GM19239 (cell line): ENCODE data around the gene PPARGC1A.

ENCODE experiments used
- DNase-seq: peaks from one replicate; pipeline ENCODE4 v3.0.0; 2011; ENCODE audit warnings: low spot score; ENCODE audit not compliant: insufficient read length
- FAIRE-seq: peaks from 2 replicates; lab custom pipeline; 2011; peaks lifted over from hg19 to GRCh38; lab: Jason Lieb, UNC

Gene PPARGC1A, protein sequence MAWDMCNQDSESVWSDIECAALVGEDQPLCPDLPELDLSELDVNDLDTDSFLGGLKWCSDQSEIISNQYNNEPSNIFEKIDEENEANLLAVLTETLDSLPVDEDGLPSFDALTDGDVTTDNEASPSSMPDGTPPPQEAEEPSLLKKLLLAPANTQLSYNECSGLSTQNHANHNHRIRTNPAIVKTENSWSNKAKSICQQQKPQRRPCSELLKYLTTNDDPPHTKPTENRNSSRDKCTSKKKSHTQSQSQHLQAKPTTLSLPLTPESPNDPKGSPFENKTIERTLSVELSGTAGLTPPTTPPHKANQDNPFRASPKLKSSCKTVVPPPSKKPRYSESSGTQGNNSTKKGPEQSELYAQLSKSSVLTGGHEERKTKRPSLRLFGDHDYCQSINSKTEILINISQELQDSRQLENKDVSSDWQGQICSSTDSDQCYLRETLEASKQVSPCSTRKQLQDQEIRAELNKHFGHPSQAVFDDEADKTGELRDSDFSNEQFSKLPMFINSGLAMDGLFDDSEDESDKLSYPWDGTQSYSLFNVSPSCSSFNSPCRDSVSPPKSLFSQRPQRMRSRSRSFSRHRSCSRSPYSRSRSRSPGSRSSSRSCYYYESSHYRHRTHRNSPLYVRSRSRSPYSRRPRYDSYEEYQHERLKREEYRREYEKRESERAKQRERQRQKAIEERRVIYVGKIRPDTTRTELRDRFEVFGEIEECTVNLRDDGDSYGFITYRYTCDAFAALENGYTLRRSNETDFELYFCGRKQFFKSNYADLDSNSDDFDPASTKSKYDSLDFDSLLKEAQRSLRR

DNA sequence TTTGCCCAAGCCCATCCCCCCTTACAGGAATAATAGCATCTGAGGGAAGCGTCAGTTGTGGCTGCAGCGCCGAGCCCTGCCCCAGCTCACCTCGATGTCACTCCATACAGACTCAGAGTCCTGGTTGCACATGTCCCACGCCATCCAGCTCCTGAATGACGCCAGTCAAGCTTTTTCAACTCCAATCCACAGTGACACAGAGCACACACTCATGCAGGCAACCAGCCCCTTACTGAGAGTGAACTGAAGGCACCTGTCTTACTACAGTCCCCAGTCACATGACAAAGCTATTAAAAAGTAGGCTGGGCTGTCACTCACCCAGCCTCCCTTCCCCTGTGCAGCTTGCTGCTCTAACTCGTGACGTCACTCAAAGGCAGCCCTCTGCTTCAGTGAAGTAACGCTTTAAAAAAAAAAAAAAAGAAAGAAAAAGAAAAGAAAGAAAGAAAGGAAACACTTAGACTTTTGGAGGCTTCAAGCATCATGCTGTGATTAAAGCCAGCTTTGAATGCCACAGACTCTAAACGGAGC is at the start of gene PPARGC1A:
Gene PPARGC1A, minus strand, starts transcription at position 234 of the 528 bp plus-strand sequence. Its CDS starts 90 bp downstream, at position 144.
- DNase-seq (no peak), FAIRE-seq (no peak)

DNA sequence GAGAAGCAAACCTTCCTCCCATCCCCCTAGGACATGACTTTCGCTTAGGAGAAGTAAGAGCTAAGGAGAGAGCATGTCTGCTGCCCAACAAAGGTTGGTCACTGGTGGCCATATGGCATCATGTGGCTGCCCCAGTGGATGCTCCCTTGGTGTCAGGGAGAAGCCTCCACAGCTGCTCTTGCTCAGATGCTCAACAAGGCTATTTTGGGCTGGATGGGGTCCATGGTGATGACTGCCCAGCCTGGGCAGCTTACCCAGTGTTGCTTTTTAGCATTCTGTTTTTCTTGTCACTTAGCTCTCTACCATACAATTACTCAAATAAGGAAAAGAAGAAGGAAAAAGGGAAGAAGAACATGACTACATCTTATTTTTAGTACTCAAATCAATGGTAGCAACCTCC is 48.9 kb upstream of the PPARGC1A start:
- FAIRE-seq (no peak), DNase-seq (no peak)

DNA sequence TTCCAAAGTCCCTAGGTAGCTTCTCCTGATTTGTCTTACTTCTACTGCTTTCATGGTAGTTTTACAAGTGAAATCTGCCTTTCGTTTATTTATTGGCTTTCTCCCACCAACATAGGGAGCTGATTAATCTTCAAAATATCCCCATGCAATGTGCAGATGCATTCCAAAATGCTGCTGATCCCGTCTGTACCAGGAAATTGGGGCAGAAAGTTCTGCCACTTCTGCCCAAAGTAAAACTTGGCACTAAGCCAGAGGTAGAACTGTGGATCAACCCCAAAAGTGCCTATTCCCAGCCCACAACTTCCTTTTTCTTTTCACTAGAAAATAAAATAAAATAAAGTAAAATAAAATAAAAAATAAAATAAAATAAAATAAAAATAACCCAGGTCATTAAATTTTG is 47.3 kb upstream of the PPARGC1A start:
- no peak for DNase-seq
- FAIRE-seq, result no peak

DNA sequence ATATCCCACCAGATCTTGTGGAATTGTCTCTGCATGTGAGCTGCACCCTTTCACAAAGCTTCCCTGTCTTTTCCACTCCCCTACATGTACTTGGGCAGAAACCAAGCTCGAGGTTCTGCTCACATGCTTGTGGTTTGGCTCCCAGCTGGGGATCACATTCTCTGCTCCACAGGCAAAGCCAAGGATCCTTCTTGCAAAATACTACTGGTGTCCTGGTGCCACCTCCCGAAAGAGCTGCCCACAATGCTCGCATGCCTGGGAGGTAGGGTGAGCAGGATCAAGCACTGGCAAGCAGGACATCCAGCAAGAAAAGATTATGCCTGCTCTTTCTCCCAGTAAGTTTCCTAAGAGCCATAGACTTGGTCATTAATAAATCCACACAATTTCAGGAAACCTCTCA is 45.1 kb upstream of the PPARGC1A start:
- DNase-seq, result no peak
- FAIRE-seq, result no peak

DNA sequence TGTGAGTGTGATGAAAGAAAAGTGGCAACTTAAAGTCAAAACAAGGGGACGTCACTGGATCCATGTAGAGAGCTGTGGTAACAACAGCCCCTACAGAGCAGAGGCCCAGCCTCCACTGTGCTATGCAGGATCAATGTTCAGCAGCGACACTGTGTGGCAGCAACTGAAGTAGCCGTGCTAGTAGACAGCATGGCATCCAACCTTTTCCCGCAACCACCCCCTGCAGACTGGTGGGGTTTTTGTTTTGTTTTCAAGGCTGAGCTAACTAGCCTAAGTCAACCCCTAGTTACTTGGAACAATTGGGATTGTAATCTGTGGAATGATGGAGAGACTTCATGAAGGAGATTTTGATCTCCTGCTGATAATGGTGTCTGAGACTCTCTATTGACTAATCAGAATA is 44.4 kb upstream of the PPARGC1A start:
- no peak for FAIRE-seq

DNA sequence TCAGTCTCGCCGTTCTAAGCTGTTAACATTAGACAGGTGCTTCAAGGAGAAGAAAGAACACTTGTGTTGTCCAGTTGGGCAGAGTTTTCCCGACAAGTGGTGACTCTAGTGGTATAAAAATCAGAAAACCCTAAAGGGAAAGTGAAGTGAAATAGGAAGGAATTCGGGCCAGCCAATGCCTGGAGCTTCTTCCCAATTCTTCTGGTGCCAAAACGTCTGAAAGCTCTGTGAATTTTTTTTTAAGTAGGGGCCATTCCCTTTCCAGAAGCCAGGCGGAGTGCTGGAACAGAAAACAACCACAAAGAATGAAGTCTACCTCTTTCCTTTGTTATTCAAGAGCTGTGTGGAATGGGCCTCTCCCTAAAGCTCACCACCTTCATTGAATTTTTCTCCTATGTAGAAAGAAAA is 43.1 kb upstream of the PPARGC1A start:
- FAIRE-seq (no peak), DNase-seq (no peak)

More for the DNA sequence above, 44.4 kb upstream of the PPARGC1A start:
- no peak for DNase-seq

DNA sequence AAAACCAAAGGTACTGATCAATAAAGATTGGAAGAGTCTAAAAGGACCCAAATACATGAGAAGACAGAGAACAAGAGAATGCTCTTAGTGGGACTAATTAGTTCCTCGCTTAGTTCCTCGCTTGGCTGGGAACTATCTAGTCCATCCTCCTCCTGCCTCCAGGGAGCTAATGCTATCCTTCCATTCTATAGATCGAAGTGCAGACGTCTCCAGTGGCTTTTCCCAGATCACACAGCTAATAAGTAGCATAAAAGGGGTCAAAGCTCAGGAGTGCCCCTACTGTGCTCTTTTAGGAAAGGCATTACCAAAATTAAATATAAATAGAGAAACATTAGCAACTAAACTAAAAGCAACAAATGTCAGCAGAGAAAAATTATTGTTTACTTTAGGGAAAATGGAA is 42.3 kb upstream of the PPARGC1A start:
- FAIRE-seq, result no peak
- no peak for DNase-seq

DNA sequence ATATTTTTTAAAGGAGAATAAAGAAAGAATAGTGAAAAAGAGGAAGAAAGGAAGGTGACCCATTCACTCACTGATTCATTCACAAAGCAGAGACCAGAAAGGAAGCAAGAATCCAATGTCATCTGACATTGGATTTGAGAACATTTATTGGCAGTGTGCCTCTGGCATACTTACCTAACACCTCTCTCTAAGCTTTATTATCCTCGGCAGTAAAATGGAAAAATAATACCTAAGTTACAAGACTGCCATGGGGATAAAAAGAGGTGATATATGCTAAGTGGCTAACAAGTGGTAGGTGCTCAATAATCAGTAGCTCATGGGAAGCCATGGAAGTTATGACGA is 41.6 kb upstream of the PPARGC1A start:
- DNase-seq (no peak), FAIRE-seq (no peak)

DNA sequence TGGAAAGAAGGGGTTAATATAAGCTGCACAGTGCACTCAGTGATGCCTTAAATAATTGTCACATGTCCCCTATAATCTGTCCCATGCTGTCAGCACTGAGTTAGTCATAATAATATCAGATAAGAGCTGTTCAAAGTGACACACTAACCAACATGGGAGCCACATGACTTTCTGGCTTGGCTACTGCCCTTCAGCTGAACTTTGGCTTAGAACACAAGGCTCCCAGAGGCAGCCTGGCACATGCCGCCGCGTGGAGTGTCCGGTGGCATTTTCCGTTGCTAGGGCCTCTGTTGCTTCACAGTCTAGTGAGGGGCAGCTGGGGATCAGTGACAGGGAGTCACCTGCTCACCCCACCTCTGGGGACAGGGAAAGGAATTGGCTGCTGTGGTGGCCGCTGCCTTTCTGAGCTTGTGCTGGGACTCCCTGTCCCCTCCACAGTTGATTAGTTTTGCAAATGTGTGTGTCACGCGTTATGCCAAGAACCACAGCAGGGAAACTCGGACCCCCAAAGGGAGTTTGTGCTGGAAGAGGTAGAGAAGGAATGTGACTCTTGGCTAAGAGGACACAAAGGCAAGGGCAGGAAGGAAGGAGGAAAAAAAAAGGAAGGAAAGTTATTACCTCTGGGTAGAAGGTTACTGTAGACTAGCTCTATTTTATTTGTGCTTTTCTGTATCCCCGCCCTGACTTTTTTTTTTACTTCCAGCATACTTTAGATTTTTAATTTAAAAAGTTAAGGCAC is 41.1 kb upstream of the PPARGC1A start:
- FAIRE-seq, result no peak
- DNase-seq, result no peak

DNA sequence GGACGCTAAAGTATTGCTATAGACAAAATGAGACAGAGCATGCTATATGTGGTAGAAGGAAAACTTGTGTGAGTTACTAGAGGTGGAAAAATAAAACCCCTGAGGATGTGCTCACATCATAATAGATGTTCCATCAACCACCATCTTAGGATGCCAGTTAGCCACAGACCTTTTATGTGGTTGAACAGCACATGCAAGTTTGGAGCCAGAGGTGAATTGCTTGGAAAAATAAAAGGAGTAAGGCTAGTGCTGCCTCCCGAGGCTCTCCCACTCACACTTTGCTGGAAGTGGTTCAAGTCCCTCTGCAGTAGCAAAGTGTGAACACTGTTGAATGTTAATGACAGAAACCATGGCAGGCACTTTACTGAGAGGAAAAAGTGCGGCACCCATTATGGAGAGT is 39.4 kb upstream of the PPARGC1A start:
- FAIRE-seq (no peak), DNase-seq (no peak)

DNA sequence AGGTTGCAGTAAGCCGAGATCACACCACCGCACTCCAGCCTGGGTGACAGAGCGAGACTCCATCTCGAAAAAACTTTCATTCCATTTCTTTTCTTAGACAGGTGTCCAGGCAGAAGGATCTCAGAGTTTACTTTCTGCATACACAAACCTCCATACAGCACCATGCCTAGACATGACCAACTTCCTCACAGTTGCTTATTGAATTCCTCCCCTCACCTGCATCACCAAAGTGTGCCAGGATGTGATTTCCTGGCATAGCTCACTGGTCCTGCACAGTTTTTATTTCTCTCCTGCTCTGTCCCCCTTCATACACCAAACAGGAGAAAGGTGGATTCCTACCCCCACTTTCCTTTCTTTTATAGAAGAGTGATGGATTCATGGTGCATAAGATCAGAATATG is 34.7 kb upstream of the PPARGC1A start:
- no peak for FAIRE-seq
- no peak for DNase-seq

DNA sequence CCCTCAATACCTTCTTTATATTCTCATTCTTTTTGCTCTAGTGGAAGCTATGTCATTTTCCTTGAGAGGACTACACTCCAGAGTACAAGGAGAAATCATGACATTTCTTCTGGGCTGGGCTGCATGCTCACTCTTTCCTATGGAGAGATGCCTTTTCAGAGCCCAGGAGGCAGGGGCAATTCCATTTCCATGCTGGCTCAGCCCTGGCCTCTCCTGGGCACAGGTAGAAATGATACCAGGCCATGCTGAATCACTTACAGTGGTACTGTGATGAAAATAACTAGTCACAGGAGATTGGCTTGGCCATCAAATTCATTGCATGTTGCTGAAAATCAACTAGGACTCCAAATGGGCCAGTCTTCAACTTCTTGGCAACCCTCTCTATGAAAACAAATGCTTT is 34.0 kb upstream of the PPARGC1A start:
- no peak for FAIRE-seq
- DNase-seq, result no peak

DNA sequence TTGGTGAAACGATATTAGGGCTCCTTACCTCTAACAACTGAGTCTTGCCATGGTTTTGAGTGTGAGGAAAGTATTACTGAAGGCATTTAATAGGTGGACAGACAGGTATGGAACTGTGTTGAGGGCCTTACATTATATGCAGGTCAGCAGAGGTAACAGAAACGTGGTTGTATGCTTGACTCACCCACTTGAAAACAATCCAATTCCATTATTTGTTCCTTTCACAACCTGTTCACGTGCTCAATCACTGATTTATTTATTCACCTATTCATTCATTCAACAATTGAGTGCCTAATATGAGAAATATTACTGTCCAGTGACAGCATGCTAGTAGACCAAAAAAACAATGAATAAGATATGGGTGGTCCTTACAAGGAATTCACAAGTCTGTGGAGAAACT is 33.3 kb upstream of the PPARGC1A start:
- FAIRE-seq (no peak), DNase-seq (no peak)

DNA sequence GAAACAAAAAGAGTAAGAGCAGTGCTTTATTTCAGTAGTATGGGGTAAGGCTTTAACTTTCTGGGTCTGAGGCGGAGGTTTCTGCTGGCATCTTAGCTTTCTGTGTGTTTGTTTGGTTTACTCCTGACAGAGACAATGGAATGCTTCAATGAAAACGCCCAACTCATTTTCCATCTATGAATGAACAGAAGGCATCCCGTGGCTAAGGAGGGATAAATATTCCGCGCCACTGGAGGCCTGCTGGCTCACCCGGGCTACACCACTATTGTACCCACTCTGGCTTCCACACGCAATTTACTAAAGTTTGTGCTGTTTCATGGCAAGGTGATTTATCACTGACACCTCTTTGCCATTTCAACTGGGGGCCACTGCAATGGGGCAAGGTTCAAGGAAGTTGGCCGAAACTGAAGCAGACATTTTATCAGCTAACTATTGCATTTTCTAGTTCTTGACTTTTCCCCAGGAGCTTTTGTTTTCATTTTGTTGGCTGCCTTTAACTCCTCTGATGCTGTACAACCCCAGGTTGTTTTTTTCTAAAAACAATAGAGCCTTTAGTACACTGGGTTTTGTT is 32.8 kb upstream of the PPARGC1A start:
- FAIRE-seq (no peak), DNase-seq (no peak)

DNA sequence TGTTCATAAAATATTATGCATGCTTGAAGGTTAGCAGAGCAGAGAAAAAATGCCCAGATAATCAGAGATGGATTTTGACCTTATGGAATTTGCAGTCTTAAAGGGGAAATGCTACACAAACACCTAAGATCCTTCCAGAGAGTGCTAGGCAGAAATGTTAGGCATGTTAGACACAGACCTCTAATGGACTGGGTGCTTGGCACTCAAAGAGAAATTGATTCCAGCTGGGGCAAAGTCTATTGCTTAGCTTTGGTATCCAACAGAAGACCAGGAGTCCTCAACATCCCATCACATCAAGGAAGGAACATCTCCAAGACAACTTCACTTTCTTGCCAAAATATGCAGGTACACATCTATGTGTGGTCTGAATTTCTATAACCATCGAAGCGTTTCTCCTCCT is 32.2 kb upstream of the PPARGC1A start:
- FAIRE-seq, result no peak
- DNase-seq, result no peak

DNA sequence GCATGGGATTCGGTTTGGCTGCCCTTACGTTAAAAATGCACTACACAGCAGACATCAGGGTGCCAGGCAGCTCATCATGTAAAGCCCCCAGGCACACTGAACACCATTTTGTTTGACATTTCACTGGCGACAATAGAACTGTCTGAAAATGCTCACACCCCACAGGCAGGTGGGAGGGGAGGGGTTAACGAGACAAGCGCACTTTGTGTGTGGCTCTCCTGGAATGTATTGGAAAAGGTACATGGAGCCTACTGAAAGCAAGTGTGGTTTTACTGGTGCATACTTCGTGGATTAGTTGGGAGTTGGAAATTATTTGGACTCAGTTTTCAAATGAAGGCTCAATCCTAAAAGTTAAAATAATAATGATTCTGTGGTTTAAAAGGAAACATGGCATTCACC is 31.6 kb upstream of the PPARGC1A start:
- no peak for DNase-seq
- FAIRE-seq, result no peak

DNA sequence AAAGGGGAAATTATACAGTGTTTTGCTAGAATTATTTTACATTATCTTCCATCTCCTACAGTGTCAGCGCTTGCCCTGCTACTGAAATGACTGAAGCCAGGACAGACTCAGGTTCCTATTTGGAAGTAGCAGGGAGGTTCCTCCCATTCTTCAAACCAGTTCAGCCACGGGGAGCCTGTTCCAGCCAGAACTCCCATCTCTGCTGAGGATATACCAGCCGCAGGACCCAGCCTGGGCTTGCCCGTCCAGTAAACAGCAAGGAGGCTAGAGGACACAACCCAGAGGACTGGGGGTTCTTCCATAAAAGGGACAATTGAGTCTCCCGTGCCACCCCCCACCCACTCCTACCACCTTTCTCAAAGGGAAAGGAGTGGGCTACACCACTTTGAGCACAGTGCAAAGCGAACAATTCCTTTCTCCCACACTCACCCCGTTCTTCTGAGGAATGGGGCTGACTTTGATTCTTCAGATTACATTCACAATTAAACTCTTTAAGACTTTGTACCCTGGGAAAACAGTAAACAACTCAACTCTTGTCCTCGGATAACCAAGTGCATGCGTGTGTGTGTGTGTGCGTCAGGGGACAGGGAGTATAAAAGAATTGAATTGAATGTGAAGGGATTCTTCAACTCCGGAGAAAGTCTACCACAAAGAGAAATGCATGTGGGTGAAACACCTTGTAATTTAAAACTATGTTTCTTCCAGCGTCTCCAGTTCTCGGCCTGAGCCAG is 31.0 kb upstream of the PPARGC1A start:
- no peak for FAIRE-seq
- no peak for DNase-seq

DNA sequence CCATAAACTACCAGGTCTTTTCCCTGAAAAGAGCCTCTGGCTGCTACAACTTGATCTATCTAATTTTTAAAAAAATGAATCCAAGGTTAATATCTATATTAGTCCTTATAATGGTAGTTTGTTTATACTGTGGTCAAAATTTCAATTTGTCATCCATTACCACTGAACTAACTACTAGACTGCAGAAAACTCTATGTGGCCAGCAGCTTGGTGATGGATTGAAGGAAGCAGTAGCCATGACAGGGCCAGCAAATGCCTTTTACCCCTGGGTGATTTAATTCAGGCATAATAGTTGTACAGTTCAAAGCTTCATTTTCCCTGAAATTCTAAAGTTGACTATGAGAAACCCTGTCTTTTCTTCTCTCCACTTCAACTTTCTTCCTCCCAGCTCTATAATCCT is 30.4 kb upstream of the PPARGC1A start:
- FAIRE-seq (no peak), DNase-seq (no peak)

DNA sequence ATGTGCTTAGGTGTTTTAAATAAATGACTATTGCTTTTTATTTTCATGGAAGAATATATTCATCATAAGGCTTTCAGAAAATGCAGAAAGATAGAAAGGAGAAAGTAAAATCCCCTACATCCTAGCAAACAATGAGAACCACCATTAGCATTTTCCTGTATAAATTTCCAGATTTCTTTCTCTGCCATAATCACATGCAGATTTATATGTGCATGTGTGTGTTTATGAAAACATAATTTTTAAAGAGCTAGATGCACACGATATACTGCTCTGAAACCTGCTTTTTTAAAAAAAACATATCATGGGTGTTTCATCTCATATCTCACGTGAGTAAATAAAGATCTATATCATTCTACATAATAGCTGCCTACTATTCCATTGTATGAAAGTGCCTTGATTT is 26.4 kb upstream of the PPARGC1A start:
- DNase-seq (no peak), FAIRE-seq (no peak)
